Heart right ventricle (tissue), 16 donors: ENCODE measurements around the gene ROR2. TPM values are rescaled to one million over a fixed set of nuclear protein-coding genes. Genes with fewer than 3 reads are reported as not detected.

Experiments used
- ATAC-seq, 8 donors: fragments of 200-7000 bp; cut with Tn5 transposase; one replicate each; pipeline ENCODE4 v1.9.1; 2020; ENCODE audit warnings: mild to moderate bottlenecking in 8 of 8, moderate library complexity in 8 of 8, moderate number of reproducible peaks in 1 of 8
- DNase-seq, 2 donors: peaks; one replicate each; pipeline ENCODE4 v3.0.0-alpha.2; 2020
- H3K27ac ChIP-seq, 10 donors: fragments of 200-600 bp; sonication (generic) in 2 of 10; one replicate each; pipeline versions ENCODE4 v1.5.0 to v1.8.0; 2020 to 2022; ENCODE audit warnings: mild to moderate bottlenecking in 3 of 10
- H3K27me3 ChIP-seq, 7 donors: fragments of 200-600 bp; one replicate each; pipeline ENCODE4 v1.8.0; 2021 to 2022; ENCODE audit warnings: mild to moderate bottlenecking in 2 of 7
- H3K36me3 ChIP-seq, 9 donors: fragments of 200-600 bp; sonication (generic) in 1 of 9; one replicate each; pipeline versions ENCODE4 v1.5.0 to v1.8.0; 2020 to 2022; ENCODE audit warnings: mild to moderate bottlenecking in 2 of 9
- H3K4me1 ChIP-seq, 9 donors: fragments of 200-600 bp; sonication (generic) in 1 of 9; one replicate each; pipeline versions ENCODE4 v1.5.0 to v1.8.0; 2020 to 2022; ENCODE audit warnings: mild to moderate bottlenecking in 4 of 9
- H3K4me3 ChIP-seq, 10 donors: fragments of 200-600 bp; sonication (generic) in 2 of 10; one replicate each; pipeline versions ENCODE4 v1.5.0 to v1.8.0; 2020 to 2022; ENCODE audit warnings: mild to moderate bottlenecking in 7 of 10, moderate library complexity in 2 of 10
- H3K9me3 ChIP-seq, 11 donors: fragments of 200-600 bp in 10 of 11; sonication (generic) in 2 of 11; one replicate each; pipeline versions ENCODE4 v1.5.0 to v1.8.0; 2013 to 2022; ENCODE audit warnings: mild to moderate bottlenecking in 2 of 11, control low read depth in 1 of 11, moderate library complexity in 1 of 11
- CTCF ChIP-seq, 9 donors: fragments of 200-600 bp; sonication (generic) in 2 of 9; IDR thresholded peaks; one replicate each; pipeline versions ENCODE4 v1.5.0 to v1.8.0; 2021 to 2022; ENCODE audit warnings: antibody characterized with exemption in 9 of 9, mild to moderate bottlenecking in 5 of 9, moderate library complexity in 1 of 9
- WGBS, 2 donors: extraction: QIAGEN DNeasy Blood & Tissue Kit; methylation state at CpG; one replicate each; pipeline ENCODE4 v1.1.7; 2013; ENCODE audit warnings: inconsistent platforms in 1 of 2; 5-methylcytosine and 5-hydroxymethylcytosine counted together
- intact Hi-C, 10 donors: fragments of 100-400 bp; cut with DNase I; formaldehyde crosslinking; loops; one replicate each; pipeline versions ENCODE4 v1.11.1 to v1.14.2; 2022
- polyA plus RNA-seq, 2 donors: library from polyadenylated mRNA; stranded (reverse); fragments of 200-250 nt; gene quantifications; one replicate each; pipeline ENCODE4 v1.2.3, GENCODE V29; 2013
- total RNA-seq, 10 donors: library from RNA; stranded (reverse); fragmentation: NEBNext Ultra II Directional in 3 of 10; extraction: Animal tissue kit (Norgen Biotek cat#: 25700) in 3 of 10; gene quantifications; one replicate each; pipeline versions ENCODE4 v1.2.1 to v1.2.4, GENCODE V29; 2021 to 2023
- donor health status: Arrhythmogenic right ventricular cardiomyopathy.
- donor health status: ischemic (EF 13 %, LVEDD 7.1; RV severe dilation, severe dysfunction).
- donor health status: healthy with polysubstance abuse.
- donor health status: DM: no; HTN: yes; CAD: no.
- donor health status: DM: no; HTN: no; CAD: no.
- donor health status: ischemic (EF 25% LVEDD 6.9; RV normal size, moderate dysfunction).
- donor health status: ischemic (EF 25% LVEDD 5.7; RV mildly dilated, moderate dysfunction).
- donor health status: healthy.
- donor health status: DM: yes; HTN: yes; CAD: no.
- donor health status: Ischemic cardiomyopathy.
- donor health status: ischemic (EF 35%, LVEDD 5.7; RV mildly dilated, moderate dysfunction).
- donor health status: nonischemic (EF 11% LVEDD 7.7; RV severe dilation, severe dysfunction).
- donor health status: DM: yes; HTN: yes; CAD: no.
- donor health status: PGD.
- donor health status: ischemic (EF 29% LVEDD 5.4; RV normal size, mild dysfunction).
- donor health status: nonischemic (EF 23%, LVEDD 6.1; RV moderate dilation, normal function).

The ROR2 gene
- total and polyA plus RNA-seq, 12 donors = 0.11 to 1.4 (median 0.47) TPM

DNA sequence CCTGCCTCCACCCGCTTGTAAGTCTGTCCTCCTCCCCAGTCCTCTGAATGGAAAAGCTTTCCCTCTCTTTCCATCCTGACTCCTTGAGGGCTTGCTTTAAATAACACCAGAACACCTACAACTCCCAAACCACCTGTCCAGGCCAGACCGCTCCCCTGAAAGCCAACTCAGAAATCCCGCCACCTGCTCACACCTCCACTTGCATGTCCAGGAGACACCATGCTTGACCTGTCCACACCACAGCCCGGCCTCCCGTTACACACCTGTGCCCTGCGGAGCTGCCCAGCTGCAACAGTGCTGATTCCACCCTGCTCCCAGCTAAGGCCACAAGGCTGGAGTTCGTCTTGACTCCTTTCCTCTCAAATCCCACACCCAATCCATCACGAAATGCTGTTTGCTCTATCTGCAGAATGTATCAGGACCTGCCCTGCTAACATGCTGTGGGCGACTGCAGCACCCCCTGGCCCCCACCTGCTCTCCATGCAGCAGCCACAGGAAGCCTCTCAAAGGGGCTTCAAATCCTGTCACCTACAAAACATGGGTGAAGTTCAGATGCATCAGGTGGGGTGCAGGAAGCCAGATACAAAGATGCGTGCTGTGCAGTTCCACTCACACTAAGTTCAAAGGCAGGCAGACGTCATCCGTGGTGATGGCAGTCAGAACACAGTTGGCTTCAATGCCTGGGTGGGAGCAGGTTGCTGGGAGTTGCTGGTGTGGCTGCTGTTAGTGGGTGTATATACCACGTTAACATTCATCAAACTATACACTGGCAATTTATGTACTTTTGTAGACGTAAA lies 166.0 kb downstream of the ROR2 start:
- TF ChIP-seq CTCF (IDR thresholded peaks at IDR 0.05) = no peak
- H3K27ac ChIP-seq = no peak overlapping the region
- H3K9me3 ChIP-seq = peaks cover 0 to 20% (median 3%) of the 10 kb centered on the region in 11 donors
- H3K27me3 ChIP-seq = peaks cover 0 to 12% (median 3%) of the 10 kb centered on the region in 7 donors
- DNase-seq (no peak), ATAC-seq (no peak)
- 89 to 91% methylated on average over 14 of the region's 14 CpGs for WGBS, 2 donors
- no peak overlapping the region for H3K4me3 ChIP-seq
- no peaks in the 10 kb centered on the region for H3K36me3 ChIP-seq
- intact Hi-C loops = no loop called here
- no peaks in the 10 kb centered on the region for H3K4me1 ChIP-seq

DNA sequence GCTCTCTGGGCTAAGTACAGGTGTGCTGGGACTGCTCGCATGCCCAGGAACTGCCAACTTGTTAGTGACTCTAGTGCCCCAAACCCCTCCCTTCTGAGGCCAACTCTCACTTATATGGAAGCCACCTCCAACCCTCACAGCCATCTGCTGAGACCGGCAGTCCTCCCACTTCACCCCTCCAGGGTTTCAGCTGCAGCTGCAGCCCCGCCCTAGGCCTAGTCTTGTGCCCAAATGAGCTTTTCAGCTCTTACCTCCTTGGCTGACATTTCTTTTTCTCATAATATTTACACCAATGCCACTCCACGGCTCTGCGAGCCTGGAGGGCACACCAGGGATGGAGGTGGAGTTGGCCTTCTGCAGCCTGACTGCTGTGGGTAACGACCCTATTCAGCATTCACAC lies 166.6 kb downstream of the ROR2 start:
- DNase-seq (no peak), ATAC-seq (no peak)
- Histone ChIP-seq H3K36me3 (no peaks in the 10 kb centered on the region), H3K9me3 (peaks cover 0 to 20% (median 3%) of the 10 kb centered on the region in 11 donors), H3K4me1 (no peaks in the 10 kb centered on the region), H3K4me3 (no peak overlapping the region), H3K27me3 (peaks cover 0 to 12% (median 3%) of the 10 kb centered on the region in 7 donors), H3K27ac (no peak overlapping the region)
- intact Hi-C loops = no loop called here
- TF ChIP-seq CTCF (IDR thresholded peaks at IDR 0.05) = no peak
- WGBS, 2 donors = 90 to 96% methylated on average over 6 of the region's 6 CpGs

- no peak for DNase-seq
- no peak overlapping the region for H3K27ac ChIP-seq
Observed at GRCh38 chr9:91782708-91783214, 167.3 kb downstream of the ROR2 start.

GRCh38 chr9:91781906-91782305 lies 168.1 kb downstream of the ROR2 start:
- ATAC-seq = no peak
- no peak overlapping the region for H3K27ac ChIP-seq
- peaks cover 0 to 7% (median 0%) of the 10 kb centered on the region in 9 donors for H3K4me1 ChIP-seq

More at GRCh38 chr9:91782708-91783214, 167.3 kb downstream of the ROR2 start:
- intact Hi-C loops = no loop called here
- H3K27me3 ChIP-seq = peaks cover 0 to 16% (median 3%) of the 10 kb centered on the region in 7 donors
- no peak for ATAC-seq
- no peak for TF ChIP-seq CTCF (IDR thresholded peaks at IDR 0.05)
- H3K9me3 ChIP-seq = peaks cover 0 to 13% (median 0%) of the 10 kb centered on the region in 11 donors
- 88 to 97% methylated on average over 5 of the region's 5 CpGs for WGBS, 2 donors
- peaks cover 0 to 1% (median 0%) of the 10 kb centered on the region in 9 donors for H3K4me1 ChIP-seq
- H3K4me3 ChIP-seq = no peak overlapping the region
- no peaks in the 10 kb centered on the region for H3K36me3 ChIP-seq

More at GRCh38 chr9:91781906-91782305, 168.1 kb downstream of the ROR2 start:
- TF ChIP-seq CTCF (IDR thresholded peaks at IDR 0.05) = no peak
- no peak overlapping the region for H3K4me3 ChIP-seq
- no peaks in the 10 kb centered on the region for H3K36me3 ChIP-seq
- no peak for DNase-seq
- H3K9me3 ChIP-seq = peaks cover 0 to 7% (median 0%) of the 10 kb centered on the region in 11 donors
- intact Hi-C loops = no loop called here
- peaks cover 0 to 16% (median 3%) of the 10 kb centered on the region in 7 donors for H3K27me3 ChIP-seq
- 80 to 87% methylated on average over 3 of the region's 3 CpGs for WGBS, 2 donors
